GM12878 (cell line): Measurements from ENCODE around the gene CCL7. TPM values are rescaled to one million over a fixed set of nuclear protein-coding genes. Genes with fewer than 3 reads are reported as not detected.

Experiments
- ATAC-seq: fragments of 200-7000 bp; cut with Tn5 transposase; 3 replicates; pipeline ENCODE4 v1.9.1; 2020; ENCODE audit warnings: mild to moderate bottlenecking, moderate library complexity
- BruUV-seq: library from RNA; stranded (reverse); fragments of 400-500 nt; replicated peaks from 2 replicates; lab custom pipeline; 2021; lab: Mats Ljungman, UMichigan
- CTCF ChIA-PET: fragments of 300-600 bp; sonication (Branson Sonifier 250); formaldehyde crosslinking; extraction: SDS; loops from one replicate; lab custom pipeline; 2021; ENCODE audit warnings: inconsistent platforms; lab: Yijun Ruan, JAX
- POLR2A ChIA-PET: fragments of 350-600 bp; formaldehyde crosslinking; extraction: SDS; loops from one replicate; lab custom pipeline; 2021; ENCODE audit warnings: inconsistent platforms; lab: Charles Lee
- RAD21 ChIA-PET: fragments of 300-600 bp; sonication (Branson Sonifier 250); formaldehyde crosslinking; loops from one replicate; lab custom pipeline; 2023; ENCODE audit warnings: antibody characterized with exemption; ENCODE audit not compliant: unreplicated experiment; lab: Charles Lee
- SMC1A ChIA-PET: fragments of 300-600 bp; sonication (Branson Sonifier 250); formaldehyde crosslinking; loops from one replicate; lab custom pipeline; 2023; ENCODE audit not compliant: unreplicated experiment, uncharacterized antibody; lab: Charles Lee
- DNase-seq: peaks from one replicate; pipeline ENCODE4 v3.0.0-alpha.2; 2011; ENCODE audit warnings: low read depth, low spot score
- FAIRE-seq: peaks from 3 replicates; lab custom pipeline; 2011; peaks lifted over from hg19 to GRCh38; lab: Jason Lieb, UNC
- H2AFZ ChIP-seq: 2 replicates; pipeline ENCODE4 v1.6.0; 2011; ENCODE audit warnings: low read depth, low read length, control low read depth; ENCODE audit not compliant: control insufficient read depth
- H3K27ac ChIP-seq: 2 replicates; pipeline ENCODE4 v1.5.1; 2011; ENCODE audit warnings: control low read depth; ENCODE audit not compliant: control insufficient read depth, insufficient read depth
- H3K27me3 ChIP-seq, 2 experiments: replicated peaks in 1 of 2; 2 replicates each; pipeline versions ENCODE4 v1.6.0 to v1.6.1; 2011; ENCODE audit warnings: low read length in 1 of 2; ENCODE audit not compliant: control insufficient read depth in 2 of 2, insufficient read depth in 2 of 2
- H3K36me3 ChIP-seq, 2 experiments: 2 replicates each; pipeline ENCODE4 v1.5.1; 2011; ENCODE audit warnings: low read length in 1 of 2; ENCODE audit not compliant: control insufficient read depth in 2 of 2, insufficient read depth in 2 of 2
- H3K4me1 ChIP-seq: 2 replicates; pipeline ENCODE4 v1.6.1; 2011; ENCODE audit warnings: mild to moderate bottlenecking, low read length, moderate library complexity, mixed read lengths; ENCODE audit not compliant: control insufficient read depth, insufficient read depth
- H3K4me2 ChIP-seq: 2 replicates; pipeline ENCODE4 v1.6.0; 2011; ENCODE audit warnings: control low read depth; ENCODE audit not compliant: control insufficient read depth, insufficient read depth
- H3K4me3 ChIP-seq: fragments of 200-600 bp; sonication (generic); 2 replicates; pipeline ENCODE4 v1.5.1; 2016
- H3K79me2 ChIP-seq: 2 replicates; pipeline ENCODE4 v1.6.0; 2011; ENCODE audit warnings: low read length; ENCODE audit not compliant: control insufficient read depth, insufficient read depth
- H3K9ac ChIP-seq: 2 replicates; pipeline ENCODE4 v1.8.0; 2011; ENCODE audit warnings: low read length, control low read depth, mixed read lengths; ENCODE audit not compliant: control insufficient read depth, insufficient read depth
- H3K9me3 ChIP-seq: replicated peaks from 3 replicates; pipeline ENCODE4 v1.5.1; 2011; ENCODE audit warnings: mild to moderate bottlenecking, low read length; ENCODE audit not compliant: control insufficient read depth, insufficient read depth
- H4K20me1 ChIP-seq: 2 replicates; pipeline ENCODE4 v1.6.0; 2011; ENCODE audit not compliant: control insufficient read depth, insufficient read depth
- BACH1 ChIP-seq: fragments of 450-650 bp; IDR thresholded peaks from 2 replicates; pipeline ENCODE4 v1.6.1; 2017; ENCODE audit warnings: mild to moderate bottlenecking, borderline replicate concordance
- BHLHE40 ChIP-seq, 2 experiments: fragments of 450-650 bp in 1 of 2; IDR thresholded peaks; 2 replicates each; pipeline ENCODE4 v1.6.1; 2011 to 2017; ENCODE audit warnings: low read depth in 2 of 2, borderline replicate concordance in 1 of 2, improper control_type of control experiment in 1 of 2, low read length in 1 of 2, mild to moderate bottlenecking in 1 of 2
- CHD4 ChIP-seq: fragments of 200-600 bp; sonication (generic); IDR thresholded peaks from 2 replicates; pipeline ENCODE4 v1.6.1; 2016; ENCODE audit warnings: mild to moderate bottlenecking
- CTCF ChIP-seq, 3 experiments: IDR thresholded peaks in 2 of 3; conservative IDR thresholded peaks in 1 of 3; 2 replicates each; pipeline ENCODE4 v1.5.1; 2011; ENCODE audit warnings: low read depth in 3 of 3, low read length in 3 of 3, mild to moderate bottlenecking in 3 of 3, control low read depth in 2 of 3, moderate library complexity in 2 of 3, inconsistent platforms in 1 of 3, mixed read lengths in 1 of 3; ENCODE audit not compliant: control insufficient read depth in 2 of 3, insufficient read depth in 1 of 3; ENCODE audit errors: extremely low read depth in 1 of 3
- IKZF2 ChIP-seq, 2 experiments: fragments of 450-650 bp; IDR thresholded peaks; 2 replicates each; pipeline ENCODE4 v1.6.1; 2017; ENCODE audit warnings: mild to moderate bottlenecking in 2 of 2, moderate library complexity in 2 of 2
- MYB ChIP-seq: fragments of 150-350 bp; IDR thresholded peaks from 2 replicates; pipeline ENCODE4 v1.6.1; 2014; ENCODE audit warnings: mild to moderate bottlenecking, low read depth, low read length, borderline replicate concordance
- NBN ChIP-seq: fragments of 450-650 bp; IDR thresholded peaks from 2 replicates; pipeline ENCODE4 v1.6.1; 2016
- PAX5 ChIP-seq: IDR thresholded peaks from 2 replicates; pipeline ENCODE4 v1.6.1; 2011; ENCODE audit warnings: low read depth, low read length, borderline replicate concordance
- REST ChIP-seq: IDR thresholded peaks from 2 replicates; pipeline ENCODE4 v1.6.1; 2012; ENCODE audit warnings: mild to moderate bottlenecking, low read depth, low read length
- SUPT20H ChIP-seq: IDR thresholded peaks from 2 replicates; pipeline ENCODE4 v1.6.1; 2011; ENCODE audit warnings: low read depth, mild to moderate bottlenecking, low read length, moderate library complexity, borderline replicate concordance; ENCODE audit not compliant: control insufficient read depth
- TBL1XR1 ChIP-seq: IDR thresholded peaks from 2 replicates; pipeline ENCODE4 v1.6.1; 2012; ENCODE audit warnings: low read depth, low read length, improper control_type of control experiment
- USF2 ChIP-seq: IDR thresholded peaks from 2 replicates; pipeline ENCODE4 v1.6.1; 2011; ENCODE audit warnings: low read depth, low read length, improper control_type of control experiment, borderline replicate concordance
- YY1 ChIP-seq: IDR thresholded peaks from 2 replicates; pipeline ENCODE4 v1.6.1; 2011; ENCODE audit warnings: low read depth, mild to moderate bottlenecking, low read length
- ZBTB11 ChIP-seq: fragments of 450-650 bp; formaldehyde crosslinking; IDR thresholded peaks from 2 replicates; pipeline ENCODE4 v1.5.0; 2022; ENCODE audit warnings: mild to moderate bottlenecking, missing genetic modification characterization
- WGBS: methylation state at CpG from one replicate; pipeline ENCODE4 v1.1.6; 2016; ENCODE audit warnings: low lambda C conversion rate; ENCODE audit not compliant: insufficient replicate concordance, insufficient coverage; ENCODE audit errors: missing lambda C conversion rate; 5-methylcytosine and 5-hydroxymethylcytosine counted together
- in situ Hi-C: fragments of 300-500 bp; cut with MboI; formaldehyde crosslinking; loops from 9 replicates; pipeline ENCODE4 v1.14.3; 2018; ENCODE audit warnings: mixed read lengths
- intact Hi-C: fragments of 100-400 bp; cut with micrococcal nuclease; formaldehyde crosslinking; loops from one replicate; pipeline ENCODE4 v1.14.2; 2022; ENCODE audit not compliant: unreplicated experiment
- polyA plus RNA-seq, 11 experiments: library from polyadenylated mRNA; depleted of rRNA in 4 of 11; unstranded in 6 of 11; stranded (reverse) in 5 of 11; fragments of >200 nt; fragmentation: Nextera tagmentation in 4 of 11; fragmentation: Illumina TruSeq in 1 of 11; extraction: Ambion mirVana in 4 of 11; extraction: Trizol in 1 of 11; gene quantifications; 1 replicate in 1 of 11; 2 replicates in 10 of 11; pipeline versions ENCODE4 v1.2.1 to v1.2.3, GENCODE V29; 2011 to 2016; ENCODE audit warnings: inconsistent platforms in 2 of 11, missing spikeins in 2 of 11, low read depth in 1 of 11
- total RNA-seq, 4 experiments: library from RNA; depleted of rRNA in 3 of 4; stranded (reverse); fragments of >200 nt in 3 of 4; fragmentation: Illumina TruSeq in 1 of 4; extraction: Trizol in 1 of 4; gene quantifications; 2 replicates each; pipeline versions ENCODE4 v1.2.1 to v1.2.3, GENCODE V29; 2013 to 2021

The CCL7 gene
- total and polyA plus RNA-seq, 10 of the 15 experiments (the other 5 are each of a cell fraction or from before 2014, with no cell fraction given), result not detected

GRCh38 chr17:34308371-34308770 lies 38.4 kb downstream of the CCL7 start (continued):
- TF ChIP-seq YY1 (no peak), IKZF2 (IDR thresholded peaks at IDR 0.05) (no peak), CHD4 (no peak), BHLHE40 (IDR thresholded peaks at IDR 0.05; ENCODE audit: borderline replicate concordance in 1 of 2, low read depth in 2 of 2, low read length in 1 of 2) (no peak)

- Histone ChIP-seq H3K27ac (no peak overlapping the region), H3K9me3 (no peaks in the 10 kb centered on the region), H2AFZ (no peak overlapping the region), H3K79me2 (no peaks in the 10 kb centered on the region), H3K4me3 (no peak overlapping the region), H3K27me3 (no peaks in the 10 kb centered on the region), H3K4me2 (no peak overlapping the region), H3K36me3 (no peaks in the 10 kb centered on the region), H4K20me1 (no peaks in the 10 kb centered on the region), H3K9ac (no peak overlapping the region), H3K4me1 (0 out of 2 replicates have a peak, but pooled peaks cover 3% of the 10 kb centered on the region)
- ChIA-PET CTCF (no interaction called here), RAD21 (no interaction called here), SMC1A (no interaction called here), POLR2A (no interaction called here)
- 51% methylated on average over 7 of the region's 7 CpGs for WGBS
- intact Hi-C loops, result no loop called here
- DNase-seq, result no peak
- TF ChIP-seq USF2 (no peak), NBN (no peak), REST (no peak), CTCF (IDR thresholded peaks at IDR 0.05 in 2 of 3, conservative IDR thresholded peaks at IDR 0.05 in 1 of 3; ENCODE audit: control insufficient read depth in 2 of 3, extremely low read depth in 1 of 3, insufficient read depth in 1 of 3, low read depth in 3 of 3, low read length in 3 of 3) (no peak), ZBTB11 (CRISPR knock-in tag) (no peak), BACH1 (no peak), TBL1XR1 (no peak), MYB (no peak), SUPT20H (no peak), PAX5 (no peak)
- no TSS peak for BruUV-seq
- in situ Hi-C loops, result no loop called here
- no peak for FAIRE-seq
- ATAC-seq, result no peak
These were observed 41.3 kb downstream of the CCL7 start for GRCh38 chr17:34311291-34311690.
